Measurements from ENCODE around the gene MCM3AP.

Gene MCM3AP

DNA sequence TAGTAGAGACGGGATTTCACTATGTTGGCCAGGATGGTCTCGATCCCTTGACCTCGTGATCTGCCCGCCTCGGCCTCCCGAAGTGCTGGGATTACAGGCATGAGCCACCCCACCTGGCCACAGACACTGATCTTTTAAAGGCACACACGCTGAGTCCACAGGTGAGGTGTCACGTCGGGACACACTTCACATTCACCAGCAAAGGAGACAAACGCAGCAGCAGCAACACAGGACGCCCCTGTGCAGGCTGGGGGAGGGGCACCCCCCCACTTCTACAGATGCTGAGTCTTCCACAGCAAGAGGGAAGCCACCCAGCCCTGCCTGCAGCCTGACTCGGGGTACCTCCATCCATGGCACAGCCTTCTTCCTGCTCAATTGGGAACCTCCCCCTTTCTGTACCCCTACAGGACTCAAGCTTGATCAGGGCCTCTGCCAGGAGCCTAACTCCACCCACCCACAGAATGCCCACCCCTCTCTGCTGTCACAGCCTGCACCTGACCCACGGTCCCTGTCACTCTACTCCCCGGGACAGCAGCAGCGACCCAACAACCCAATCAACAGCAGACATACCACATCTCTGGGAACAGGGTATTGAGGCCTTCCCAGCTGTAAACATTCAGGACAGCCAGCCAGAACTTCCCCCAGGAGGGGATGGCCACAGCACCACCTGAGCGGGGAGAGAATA, 66.4 kb downstream of the MCM3AP start:
- no peak overlapping the region for H3K4me3 Mint-ChIP-seq
- no peak for DNase-seq
- peaks cover 2% of the 10 kb centered on the region for H3K4me1 Mint-ChIP-seq
- no peaks in the 10 kb centered on the region for H3K9me3 Mint-ChIP-seq
- H3K36me3 Mint-ChIP-seq: peaks cover 21% of the 10 kb centered on the region
- H3K27me3 Mint-ChIP-seq: no peaks in the 10 kb centered on the region
- CTCF ChIA-PET: no interaction called here
- H3K27ac Mint-ChIP-seq: no peak overlapping the region

DNA sequence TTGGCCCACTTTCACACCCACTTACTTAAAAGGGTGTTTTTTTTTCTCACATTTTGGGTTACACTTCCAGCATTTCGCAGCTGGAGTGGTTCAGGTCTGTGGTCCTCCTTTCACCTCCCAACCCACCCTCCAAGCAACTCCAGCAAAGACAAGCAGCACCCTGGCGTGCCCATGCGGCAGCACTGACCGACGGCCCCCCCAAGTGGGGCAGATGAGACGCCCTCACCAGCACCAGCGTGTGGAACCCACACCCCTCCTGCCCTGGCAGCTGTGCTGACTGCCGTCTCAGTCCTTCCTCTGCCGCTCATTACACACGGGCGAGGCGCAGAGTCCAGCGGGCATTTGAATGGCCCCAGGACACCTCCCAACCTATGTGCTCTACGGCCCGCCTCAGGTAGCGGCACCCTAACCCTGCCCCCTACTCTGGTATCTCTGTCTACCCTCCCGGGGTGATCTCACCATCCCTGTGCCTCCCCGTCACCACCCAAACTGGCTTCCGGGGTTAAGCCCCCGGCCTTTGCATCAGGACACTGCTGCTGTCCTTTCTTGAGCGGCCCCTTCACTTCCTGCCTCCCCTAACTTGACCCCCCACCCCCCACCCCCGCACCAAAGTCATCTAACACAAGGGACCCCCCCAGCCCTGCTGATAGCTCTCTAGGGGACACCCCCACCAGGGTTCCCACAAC, 67.8 kb downstream of the MCM3AP start:
- Mint-ChIP-seq H3K9me3 (no peaks in the 10 kb centered on the region), H3K36me3 (peaks cover 18% of the 10 kb centered on the region), H3K4me1 (peaks cover 2% of the 10 kb centered on the region), H3K4me3 (no peak overlapping the region), H3K27me3 (no peaks in the 10 kb centered on the region), H3K27ac (no peak overlapping the region)
- CTCF ChIA-PET: no interaction called here
- no peak for DNase-seq

DNA sequence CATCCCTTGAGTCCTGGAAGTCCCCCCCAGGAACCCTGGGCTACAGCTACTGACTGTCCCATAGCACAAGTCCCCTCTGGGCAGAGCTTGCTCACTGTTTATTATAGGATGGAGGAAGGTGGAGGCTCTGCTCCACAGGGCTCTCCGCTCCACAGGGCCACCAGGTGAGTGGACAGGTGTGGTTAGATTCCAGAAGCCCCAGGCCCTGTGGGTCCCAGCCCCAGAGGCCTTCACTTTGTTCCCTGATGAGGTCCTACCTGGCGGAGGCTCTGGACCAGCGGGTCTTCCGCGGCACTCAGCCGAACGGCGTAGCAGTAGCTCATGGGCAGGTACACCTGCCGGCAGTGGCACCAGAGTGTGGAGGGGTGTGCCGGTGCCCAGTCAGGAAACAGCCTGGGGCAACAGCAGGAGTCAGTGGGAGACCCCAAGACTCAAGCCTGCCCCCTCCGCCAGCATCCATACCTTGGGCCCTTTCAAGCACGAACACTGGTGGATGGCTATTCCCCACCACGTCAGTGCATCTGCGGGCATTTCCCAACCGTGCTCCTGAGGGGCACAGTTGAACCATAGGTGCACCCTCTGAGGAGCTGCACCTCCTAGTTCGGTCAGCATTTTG, 69.2 kb downstream of the MCM3AP start:
- H3K27me3 Mint-ChIP-seq: no peaks in the 10 kb centered on the region
- H3K9me3 Mint-ChIP-seq: no peaks in the 10 kb centered on the region
- H3K4me1 Mint-ChIP-seq: peaks cover 2% of the 10 kb centered on the region
- peaks cover 16% of the 10 kb centered on the region for H3K36me3 Mint-ChIP-seq
- H3K27ac Mint-ChIP-seq: peak overlapping the region; percentile 37
- DNase-seq: no peak
- no peak overlapping the region for H3K4me3 Mint-ChIP-seq
- CTCF ChIA-PET: no interaction called here

DNA sequence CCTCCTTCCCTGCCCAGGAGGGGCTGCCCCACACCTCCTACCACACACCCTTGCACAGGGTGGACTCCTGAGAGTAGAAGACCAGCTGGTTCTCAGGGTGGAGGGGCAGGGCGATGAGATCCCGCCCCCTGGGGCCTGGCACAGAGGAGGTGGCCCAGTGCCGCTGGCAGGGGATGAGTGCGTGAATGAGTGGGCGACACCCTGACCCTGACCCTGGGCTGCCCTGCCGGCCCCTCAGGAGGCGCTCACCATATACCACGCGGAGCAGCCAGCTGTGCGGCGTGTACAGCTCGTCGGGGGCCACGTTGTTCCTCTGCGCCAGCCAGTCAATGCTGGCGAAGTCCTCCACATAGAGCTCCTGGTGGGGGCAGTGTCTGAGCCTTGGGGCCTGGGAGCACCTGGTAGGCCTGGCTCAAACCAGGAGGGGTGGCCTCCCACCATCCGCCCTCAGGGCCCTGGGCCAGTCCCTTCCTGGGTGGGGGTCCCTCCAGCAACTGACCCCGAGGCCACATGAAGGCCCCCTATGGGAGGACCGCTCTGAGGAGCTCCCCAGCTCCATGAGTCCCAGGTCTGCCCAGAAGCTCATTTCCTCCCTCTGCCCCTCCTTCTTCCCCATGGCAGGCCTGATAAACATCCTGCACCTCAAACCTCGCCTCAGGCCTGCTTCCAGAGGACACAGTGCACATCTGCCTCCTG, 69.8 kb downstream of the MCM3AP start:
- peaks cover 14% of the 10 kb centered on the region for H3K36me3 Mint-ChIP-seq
- no peaks in the 10 kb centered on the region for H3K9me3 Mint-ChIP-seq
- DNase-seq: no peak
- H3K4me1 Mint-ChIP-seq: peaks cover 2% of the 10 kb centered on the region
- CTCF ChIA-PET: no interaction called here
- no peak overlapping the region for H3K4me3 Mint-ChIP-seq
- no peaks in the 10 kb centered on the region for H3K27me3 Mint-ChIP-seq
- peak overlapping the region; percentile 37 for H3K27ac Mint-ChIP-seq

DNA sequence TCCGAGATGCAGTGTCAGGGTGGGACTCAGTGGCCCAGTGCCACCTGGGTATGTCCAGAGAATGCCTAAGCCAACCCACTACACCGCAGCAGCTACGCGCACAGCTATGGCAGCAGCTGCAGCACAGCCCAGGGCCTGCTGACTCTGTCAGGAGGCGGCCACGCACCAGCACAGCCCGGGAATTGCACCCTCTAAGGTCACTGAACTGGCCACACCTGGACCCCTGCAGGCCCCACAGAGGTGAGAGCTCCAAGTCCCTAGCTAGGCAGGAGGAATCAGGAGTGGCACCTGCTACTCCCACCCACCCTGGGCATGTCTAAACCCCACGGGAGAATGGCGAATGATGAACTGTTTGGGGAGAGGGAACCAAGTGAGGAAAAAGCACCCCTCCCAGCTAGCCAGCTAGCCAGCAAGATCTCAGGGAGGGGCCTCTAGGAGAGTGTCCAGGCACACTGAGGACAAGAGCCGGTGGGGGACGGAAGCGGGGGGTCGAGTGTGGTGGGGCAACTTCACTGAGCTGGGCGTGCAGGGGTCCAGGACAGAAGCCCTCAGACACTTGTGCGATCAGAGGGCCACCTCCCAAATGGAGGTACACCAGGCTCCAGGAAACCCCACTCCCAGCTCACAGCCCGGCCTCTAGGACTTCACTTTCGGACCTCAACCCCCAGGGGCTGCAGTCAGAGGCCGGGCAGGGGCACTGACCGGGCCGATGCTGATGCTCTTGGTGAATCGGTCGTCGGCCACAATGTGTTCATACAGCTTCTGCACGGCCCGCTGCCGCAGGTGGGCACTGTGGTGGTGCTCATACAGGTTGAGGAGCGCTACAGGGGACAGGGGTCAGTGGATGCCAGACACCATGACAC, 70.7 kb downstream of the MCM3AP start:
- H3K27me3 Mint-ChIP-seq: no peaks in the 10 kb centered on the region
- CTCF ChIA-PET: no interaction called here
- DNase-seq: no peak
- no peak overlapping the region for H3K4me3 Mint-ChIP-seq
- no peaks in the 10 kb centered on the region for H3K9me3 Mint-ChIP-seq
- H3K4me1 Mint-ChIP-seq: peaks cover 2% of the 10 kb centered on the region
- H3K27ac Mint-ChIP-seq: no peak overlapping the region
- H3K36me3 Mint-ChIP-seq: peaks cover 9% of the 10 kb centered on the region

DNA sequence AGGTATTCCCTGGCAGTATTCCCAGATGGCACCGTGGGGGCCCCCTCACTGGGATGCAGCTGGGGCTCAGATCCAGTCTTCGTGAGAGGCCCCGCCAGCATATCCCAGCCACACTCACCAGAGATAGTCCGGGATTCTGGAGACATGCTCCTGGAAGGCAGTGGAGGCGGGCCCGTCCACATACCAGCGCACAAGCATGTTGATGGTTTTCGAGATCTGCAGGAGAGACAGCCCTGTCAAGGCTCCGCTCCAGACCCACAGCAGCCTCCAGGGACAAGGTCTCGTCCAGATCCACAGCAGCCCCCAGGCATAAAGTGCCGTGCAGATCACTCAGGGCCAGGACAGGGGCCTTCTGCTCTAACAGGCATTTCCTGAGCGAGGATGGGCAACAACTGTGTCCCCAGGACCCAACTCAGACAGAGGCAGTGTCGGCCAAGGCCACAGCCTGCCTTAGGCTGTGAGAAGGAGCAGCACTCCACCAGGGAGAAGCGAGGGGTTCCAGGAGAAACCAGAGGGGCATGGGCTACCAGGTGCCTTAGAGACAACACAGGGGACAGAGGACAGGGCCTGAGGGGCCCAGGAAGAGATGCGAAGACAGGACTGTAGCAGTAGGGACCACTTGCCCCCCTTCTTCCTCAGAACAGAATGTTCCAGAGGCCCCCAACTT, 71.7 kb downstream of the MCM3AP start:
- H3K4me3 Mint-ChIP-seq: no peak overlapping the region
- H3K36me3 Mint-ChIP-seq: peaks cover 6% of the 10 kb centered on the region
- H3K9me3 Mint-ChIP-seq: no peaks in the 10 kb centered on the region
- no peak overlapping the region for H3K27ac Mint-ChIP-seq
- H3K4me1 Mint-ChIP-seq: peaks cover 2% of the 10 kb centered on the region
- H3K27me3 Mint-ChIP-seq: no peaks in the 10 kb centered on the region
- no peak for DNase-seq
- CTCF ChIA-PET: no interaction called here

DNA sequence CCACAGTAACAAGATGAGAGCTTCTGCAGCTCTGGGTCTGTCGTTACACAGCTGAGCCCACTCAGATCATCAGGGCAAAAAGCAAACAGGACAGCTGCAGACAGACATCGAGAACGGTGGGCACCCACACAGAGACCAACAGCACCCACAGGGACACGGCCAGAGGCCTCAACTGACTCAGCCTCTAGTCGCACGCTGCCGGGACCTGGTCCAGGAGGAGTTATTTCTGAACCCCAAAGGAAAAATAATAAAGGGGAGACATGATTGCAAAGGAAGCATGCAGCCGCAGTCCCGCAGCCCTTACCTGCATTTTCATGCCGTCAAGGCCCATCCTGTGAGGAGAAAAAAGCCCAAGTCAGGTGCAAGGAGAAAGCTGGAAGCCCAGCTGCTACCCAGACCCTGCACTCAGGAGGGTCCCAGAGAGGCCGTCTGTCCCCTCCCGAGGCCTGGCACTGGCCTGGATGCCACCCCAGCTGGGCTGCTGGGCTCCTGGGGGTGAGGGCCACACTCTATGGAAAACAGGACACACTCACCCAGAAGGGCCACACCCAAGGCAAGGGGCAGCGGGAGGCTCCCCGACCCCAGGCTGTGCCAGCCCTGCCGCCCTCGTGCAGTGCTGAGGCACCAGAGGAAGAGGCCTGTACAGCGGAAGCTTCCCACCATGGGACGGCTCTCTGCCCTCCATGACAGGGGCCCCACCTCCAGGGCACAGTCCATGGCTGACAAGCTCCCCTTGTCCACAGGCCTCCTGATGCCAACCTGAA, 72.5 kb downstream of the MCM3AP start:
- no peak overlapping the region for H3K27ac Mint-ChIP-seq
- no peak for DNase-seq
- no peak overlapping the region for H3K4me3 Mint-ChIP-seq
- CTCF ChIA-PET: no interaction called here
- H3K4me1 Mint-ChIP-seq: peaks cover 2% of the 10 kb centered on the region
- H3K9me3 Mint-ChIP-seq: no peaks in the 10 kb centered on the region
- H3K36me3 Mint-ChIP-seq: peaks cover 7% of the 10 kb centered on the region
- no peaks in the 10 kb centered on the region for H3K27me3 Mint-ChIP-seq

DNA sequence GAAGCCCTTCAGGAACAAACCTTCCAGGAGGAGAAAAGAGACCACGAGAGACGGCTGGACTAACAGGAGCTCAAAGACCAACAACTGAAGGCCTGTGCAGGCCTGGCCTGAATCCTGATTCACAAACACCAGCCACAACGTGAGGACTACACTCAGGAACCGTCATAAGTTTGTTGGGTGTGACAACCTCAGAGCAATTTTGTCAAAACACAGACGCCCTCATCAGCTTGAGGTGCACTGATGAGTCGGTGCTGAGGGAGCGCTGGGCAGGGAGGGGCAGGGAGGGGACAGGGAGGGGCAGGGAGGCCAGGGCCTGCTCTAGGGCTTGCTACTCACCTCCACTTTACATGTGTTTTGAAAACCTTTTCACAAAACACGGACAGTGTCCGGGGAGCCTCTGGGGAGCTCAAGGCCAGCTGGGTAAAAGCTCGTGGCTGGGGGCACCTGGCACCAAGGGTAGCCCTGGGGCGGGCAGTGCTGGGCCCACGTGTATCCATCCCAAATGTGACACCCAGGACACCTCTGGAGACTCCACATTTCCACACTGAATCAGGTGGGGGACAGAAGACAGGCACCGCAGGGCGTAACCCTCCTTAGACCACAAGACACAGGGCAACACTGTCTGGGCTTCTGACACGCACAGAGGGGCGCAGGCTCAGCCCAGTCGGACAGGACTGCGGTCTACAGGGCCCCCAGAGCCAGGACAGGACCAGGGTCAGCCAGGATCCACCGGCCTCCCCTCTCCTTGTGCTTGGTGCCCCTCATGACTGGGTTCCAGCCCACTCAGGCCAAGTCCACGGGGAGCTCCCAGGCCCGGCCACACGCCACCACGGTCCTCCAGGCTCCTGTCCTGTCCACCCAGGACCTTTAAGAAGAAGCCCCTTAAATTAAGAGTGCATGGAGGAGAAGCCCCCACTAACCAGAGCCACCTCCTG, 73.4 kb downstream of the MCM3AP start:
- CTCF ChIA-PET: no interaction called here
- no peak overlapping the region for H3K4me3 Mint-ChIP-seq
- H3K4me1 Mint-ChIP-seq: peaks cover 2% of the 10 kb centered on the region

DNA sequence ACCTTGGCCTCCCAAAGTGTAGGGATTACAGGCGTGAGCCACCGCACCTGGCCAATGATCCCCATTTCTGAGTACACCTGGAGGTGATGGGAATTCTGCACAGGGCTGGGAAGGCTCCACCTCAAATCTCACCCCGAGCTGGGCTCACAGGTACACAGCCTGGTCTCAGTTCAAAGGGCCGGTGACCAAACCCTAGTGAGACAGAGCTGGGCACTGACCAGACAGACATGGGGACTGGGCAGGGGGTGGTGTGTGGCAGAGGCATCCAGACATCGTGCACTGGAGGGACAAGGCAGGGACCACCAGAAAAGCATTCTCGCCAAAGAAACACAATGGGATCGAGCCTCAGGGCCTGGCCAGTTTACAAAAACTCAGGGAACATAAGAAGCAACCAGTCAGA, 74.0 kb downstream of the MCM3AP start:
- CTCF ChIA-PET: no interaction called here
- Mint-ChIP-seq H3K4me3 (no peak overlapping the region), H3K27ac (no peak overlapping the region), H3K4me1 (peaks cover 2% of the 10 kb centered on the region), H3K27me3 (no peaks in the 10 kb centered on the region), H3K9me3 (no peaks in the 10 kb centered on the region), H3K36me3 (peaks cover 11% of the 10 kb centered on the region)
- DNase-seq: no peak

More for the DNA sequence above, 73.4 kb downstream of the MCM3AP start:
- Mint-ChIP-seq H3K9me3 (no peaks in the 10 kb centered on the region), H3K36me3 (peaks cover 11% of the 10 kb centered on the region), H3K27me3 (no peaks in the 10 kb centered on the region), H3K27ac (no peak overlapping the region)
- no peak for DNase-seq

DNA sequence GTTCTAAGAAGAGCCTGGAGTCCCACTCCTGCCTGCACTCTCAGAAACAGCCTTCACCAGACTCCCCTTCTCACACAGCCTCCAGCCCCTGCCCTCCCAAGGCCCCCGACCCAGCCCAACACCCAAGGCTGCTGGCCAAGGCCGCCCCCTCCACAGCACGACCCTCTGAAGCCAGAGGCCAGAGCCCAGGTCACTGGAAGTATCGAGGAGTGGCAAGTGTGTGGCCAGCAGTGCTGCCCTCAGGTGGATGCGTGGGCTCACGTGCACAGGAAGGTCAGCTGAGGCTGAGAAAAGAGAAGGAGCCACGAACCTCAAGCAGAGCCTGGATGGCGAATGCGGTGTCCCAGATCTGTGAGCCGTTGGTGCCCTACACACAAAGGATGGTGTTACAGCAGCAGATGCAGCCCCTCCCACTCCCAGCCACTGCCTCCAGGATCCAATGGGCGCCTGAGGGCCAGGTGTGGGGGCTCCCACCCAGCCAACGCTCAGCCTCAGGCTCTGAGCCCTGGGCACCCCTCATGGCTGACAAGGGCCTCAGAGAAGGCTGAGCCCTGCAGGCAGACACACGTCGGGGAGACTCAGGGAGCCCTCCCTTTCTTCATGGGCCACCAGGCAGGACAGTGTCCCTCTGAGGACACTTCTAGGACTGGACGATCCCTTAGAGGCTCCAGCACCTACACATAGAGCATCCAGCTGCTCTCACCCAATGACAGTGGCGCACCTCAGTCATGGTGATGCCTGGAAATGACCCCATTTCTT, 74.9 kb downstream of the MCM3AP start:
- no peaks in the 10 kb centered on the region for H3K4me1 Mint-ChIP-seq
- peaks cover 14% of the 10 kb centered on the region for H3K36me3 Mint-ChIP-seq
- H3K27me3 Mint-ChIP-seq: no peaks in the 10 kb centered on the region
- no peak overlapping the region for H3K4me3 Mint-ChIP-seq
- H3K27ac Mint-ChIP-seq: no peak overlapping the region
- H3K9me3 Mint-ChIP-seq: no peaks in the 10 kb centered on the region
- no peak for DNase-seq
- CTCF ChIA-PET: no interaction called here

DNA sequence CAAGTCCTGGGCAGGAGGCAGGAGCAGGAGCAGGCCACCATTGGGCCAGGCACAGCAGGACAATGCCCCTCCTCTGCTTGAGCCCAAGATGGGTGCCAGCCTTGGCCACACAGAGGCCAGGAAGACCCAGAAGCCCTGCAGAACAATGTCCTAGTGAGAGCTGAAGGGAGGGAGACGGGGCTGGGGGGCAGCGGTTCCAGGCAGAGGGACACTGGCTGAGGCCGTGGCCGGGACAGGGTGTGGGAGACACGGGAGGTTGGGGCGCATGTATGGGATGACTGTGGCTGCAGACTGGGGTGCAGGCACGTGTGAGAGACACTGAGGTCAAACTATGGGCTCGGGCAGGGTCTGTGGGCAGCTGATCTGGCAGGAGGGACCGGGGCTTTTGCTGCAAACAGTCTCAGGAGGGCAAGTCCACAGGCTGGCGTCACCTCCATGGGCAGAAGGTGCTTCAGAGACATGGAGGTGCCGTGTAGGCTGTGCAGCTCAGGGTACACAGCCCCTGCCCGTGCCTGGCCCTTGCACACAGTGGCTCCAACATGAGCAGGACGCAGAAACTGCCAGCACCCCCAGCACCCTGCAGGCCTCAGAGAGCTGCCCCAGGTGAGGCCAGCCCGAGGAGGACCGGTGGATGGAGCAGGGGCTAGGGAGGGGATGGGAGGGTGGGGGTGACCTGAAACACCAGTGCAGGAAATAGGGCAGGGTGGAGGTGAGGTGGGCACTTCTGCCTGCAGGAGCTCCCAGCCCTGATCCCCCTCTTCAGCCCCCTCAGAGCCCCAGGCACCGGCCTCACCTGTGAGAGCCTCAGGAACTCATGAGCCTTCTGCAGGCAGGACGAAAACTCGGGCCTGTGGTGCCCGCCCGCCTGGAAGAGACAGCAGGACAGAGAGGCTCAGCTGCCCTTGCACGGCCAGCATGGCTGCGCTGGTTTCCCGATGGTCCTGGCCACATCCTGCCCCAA, 76.4 kb downstream of the MCM3AP start:
- Mint-ChIP-seq H3K36me3 (peaks cover 24% of the 10 kb centered on the region), H3K27ac (no peak overlapping the region), H3K4me1 (no peaks in the 10 kb centered on the region), H3K9me3 (no peaks in the 10 kb centered on the region), H3K27me3 (no peaks in the 10 kb centered on the region), H3K4me3 (no peak overlapping the region)
- DNase-seq: no peak
- CTCF ChIA-PET: no interaction called here
